B cell (primary cell): ENCODE results near the gene KCNIP1. TPM values are rescaled to one million over a fixed set of nuclear protein-coding genes. Genes with fewer than 3 reads are reported as not detected.

ENCODE experiments used
- ATAC-seq: fragments of 200-7000 bp; cut with Tn5 transposase; one replicate; pipeline ENCODE4 v1.10.0; 2021; ENCODE audit warnings: low read depth, mild to moderate bottlenecking, moderate number of reproducible peaks, moderate library complexity
- CTCF ChIA-PET: fragments of 350-600 bp; sonication (Branson Sonifier 250); formaldehyde crosslinking; loops from one replicate; lab custom pipeline; 2021; ENCODE audit warnings: antibody characterized with exemption, inconsistent platforms; lab: Charles Lee
- POLR2A ChIA-PET: fragments of 350-600 bp; sonication (Branson Sonifier 250); formaldehyde crosslinking; loops from one replicate; lab custom pipeline; 2021; ENCODE audit warnings: antibody characterized with exemption; lab: Charles Lee
- DNase-seq: peaks from one replicate; pipeline ENCODE4 v3.0.0; 2013
- H2AFZ ChIP-seq: 2 replicates; pipeline ENCODE4 v1.6.1; 2012; ENCODE audit warnings: mild to moderate bottlenecking, low read depth, low read length; ENCODE audit not compliant: insufficient read depth, poor library complexity, severe bottlenecking
- H3K27ac ChIP-seq, 2 donors: 1 replicate in 1 of 2; 2 replicates in 1 of 2; pipeline ENCODE4 v1.5.1; 2012 to 2013; ENCODE audit warnings: low read length in 2 of 2, mild to moderate bottlenecking in 2 of 2, moderate library complexity in 1 of 2
- H3K27me3 ChIP-seq, 4 experiments: fragments of 200-600 bp in 1 of 4; sonication (generic) in 1 of 4; replicated peaks in 1 of 4; 1 replicate in 2 of 4; 2 replicates in 2 of 4; pipeline versions ENCODE4 v1.6.1 to v1.7.0; 2013 to 2016; ENCODE audit warnings: low read length in 3 of 4, mild to moderate bottlenecking in 2 of 4, mixed read lengths in 1 of 4, moderate library complexity in 1 of 4; ENCODE audit not compliant: insufficient read depth in 4 of 4, control insufficient read depth in 3 of 4; ENCODE audit errors: control extremely low read depth in 1 of 4
- H3K36me3 ChIP-seq, 2 experiments: replicated peaks in 1 of 2; 1 replicate in 1 of 2; 2 replicates in 1 of 2; pipeline versions ENCODE4 v1.6.1 to v1.7.1; 2013; ENCODE audit warnings: low read length in 1 of 2; ENCODE audit not compliant: insufficient read depth in 2 of 2, control insufficient read depth in 1 of 2; ENCODE audit errors: control extremely low read depth in 1 of 2, extremely low read depth in 1 of 2
- H3K4me1 ChIP-seq, 2 donors: fragments of 200-600 bp in 1 of 2; sonication (generic) in 1 of 2; 1 replicate in 1 of 2; 2 replicates in 1 of 2; pipeline versions ENCODE4 v1.5.1 to v1.6.1; 2013 to 2017; ENCODE audit warnings: low read length in 2 of 2; ENCODE audit not compliant: control insufficient read depth in 2 of 2, insufficient read depth in 2 of 2
- H3K4me2 ChIP-seq: replicated peaks from 2 replicates; pipeline ENCODE3; 2012; ENCODE audit warnings: mild to moderate bottlenecking, low read depth, low read length; ENCODE audit not compliant: poor library complexity, severe bottlenecking
- H3K4me3 ChIP-seq, 5 experiments: fragments of 200-600 bp in 1 of 5; sonication (generic) in 1 of 5; 1 replicate in 3 of 5; 2 replicates in 2 of 5; pipeline versions ENCODE4 v1.5.1 to v1.7.0; 2011 to 2016; ENCODE audit warnings: low read length in 4 of 5, mild to moderate bottlenecking in 4 of 5, low read depth in 2 of 5, control low read depth in 1 of 5, moderate library complexity in 1 of 5; ENCODE audit not compliant: insufficient read depth in 1 of 5; ENCODE audit errors: control extremely low read depth in 1 of 5, extremely low read depth in 1 of 5
- H3K79me2 ChIP-seq: fragments of 200-600 bp; sonication (generic); one replicate; pipeline ENCODE4 v1.6.0; 2016; ENCODE audit warnings: low read length; ENCODE audit not compliant: control insufficient read depth, insufficient read depth
- H3K9ac ChIP-seq: fragments of 200-600 bp; sonication (generic); 2 replicates; pipeline ENCODE4 v1.6.1; 2017; ENCODE audit warnings: mild to moderate bottlenecking, low read length, moderate library complexity
- H3K9me3 ChIP-seq, 3 donors: one replicate each; pipeline versions ENCODE4 v1.6.1 to v1.7.1; 2013; ENCODE audit warnings: low read length in 2 of 3; ENCODE audit not compliant: control insufficient read depth in 2 of 3, insufficient read depth in 1 of 3; ENCODE audit errors: control extremely low read depth in 1 of 3
- H4K20me1 ChIP-seq: 2 replicates; pipeline ENCODE4 v1.6.0; 2012; ENCODE audit warnings: mild to moderate bottlenecking, low read length; ENCODE audit not compliant: insufficient read depth, control insufficient read depth, poor library complexity, severe bottlenecking
- H3K27ac Mint-ChIP-seq: one replicate; pipeline ENCODE4 v1.8.0; 2021; ENCODE audit warnings: mixed read lengths
- H3K27me3 Mint-ChIP-seq: one replicate; pipeline ENCODE4 v1.8.0; 2021; ENCODE audit warnings: mixed read lengths
- H3K4me1 Mint-ChIP-seq: one replicate; pipeline ENCODE4 v1.8.0; 2021; ENCODE audit warnings: mixed read lengths
- H3K4me3 Mint-ChIP-seq: one replicate; pipeline ENCODE4 v1.8.0; 2021; ENCODE audit warnings: mixed read lengths
- H3K9me3 Mint-ChIP-seq: one replicate; pipeline ENCODE4 v1.8.0; 2022; ENCODE audit warnings: mixed read lengths; ENCODE audit not compliant: insufficient read depth
- EZH2 ChIP-seq: IDR thresholded peaks from 2 replicates; pipeline ENCODE4 v1.6.1; 2012; ENCODE audit warnings: borderline replicate concordance, low read depth, mild to moderate bottlenecking, moderate library complexity, low read length; ENCODE audit not compliant: insufficient read depth, poor library complexity, severe bottlenecking
- WGBS: methylation state at CpG from one replicate; pipeline ENCODE4 v1.1.5; 2013; ENCODE audit warnings: missing lambda C conversion rate; ENCODE audit not compliant: insufficient coverage; 5-methylcytosine and 5-hydroxymethylcytosine counted together
- intact Hi-C: fragments of 100-400 bp; cut with micrococcal nuclease; formaldehyde crosslinking; loops from one replicate; pipeline ENCODE4 v1.10.0; 2022
- polyA plus RNA-seq: library from polyadenylated mRNA; depleted of rRNA; stranded (reverse); fragments of >200 nt; gene quantifications from 2 replicates; pipeline ENCODE4 v1.2.3, GENCODE V29; 2012
- total RNA-seq, 2 donors: library from RNA; stranded (reverse); fragments of 120-200 nt in 1 of 2; gene quantifications; 1 replicate in 1 of 2; 2 replicates in 1 of 2; pipeline versions ENCODE4 v1.2.3 to v1.2.4, GENCODE V29; 2013 to 2022
- TF ChIP-seq, protein P1 (sequence below): fragments of 200-600 bp; IDR thresholded peaks from one replicate; pipeline ENCODE4 v1.8.0; 2022; ENCODE audit warnings: antibody characterized with exemption, mild to moderate bottlenecking

Gene KCNIP1
- total and polyA plus RNA-seq, 2 donors (not counting 1 experiment from before 2014, with no cell fraction given) = not detected

GRCh38 chr5:170498811-170499351 lies 4.9 kb upstream of the KCNIP1 start:
- CTCF ChIA-PET = no interaction called here
- no peaks in the 10 kb centered on the region for H3K36me3 ChIP-seq
- no peak overlapping the region for H3K27ac ChIP-seq
- H3K79me2 ChIP-seq = no peaks in the 10 kb centered on the region
- no peaks in the 10 kb centered on the region for H3K4me1 ChIP-seq
- H3K27ac Mint-ChIP-seq = no peak overlapping the region
- no peak overlapping the region for H3K4me3 ChIP-seq
- H3K27me3 ChIP-seq = peaks cover 0 to 20% (median 3%) of the 10 kb centered on the region in 4 experiments
- TF ChIP-seq, protein P1, sequence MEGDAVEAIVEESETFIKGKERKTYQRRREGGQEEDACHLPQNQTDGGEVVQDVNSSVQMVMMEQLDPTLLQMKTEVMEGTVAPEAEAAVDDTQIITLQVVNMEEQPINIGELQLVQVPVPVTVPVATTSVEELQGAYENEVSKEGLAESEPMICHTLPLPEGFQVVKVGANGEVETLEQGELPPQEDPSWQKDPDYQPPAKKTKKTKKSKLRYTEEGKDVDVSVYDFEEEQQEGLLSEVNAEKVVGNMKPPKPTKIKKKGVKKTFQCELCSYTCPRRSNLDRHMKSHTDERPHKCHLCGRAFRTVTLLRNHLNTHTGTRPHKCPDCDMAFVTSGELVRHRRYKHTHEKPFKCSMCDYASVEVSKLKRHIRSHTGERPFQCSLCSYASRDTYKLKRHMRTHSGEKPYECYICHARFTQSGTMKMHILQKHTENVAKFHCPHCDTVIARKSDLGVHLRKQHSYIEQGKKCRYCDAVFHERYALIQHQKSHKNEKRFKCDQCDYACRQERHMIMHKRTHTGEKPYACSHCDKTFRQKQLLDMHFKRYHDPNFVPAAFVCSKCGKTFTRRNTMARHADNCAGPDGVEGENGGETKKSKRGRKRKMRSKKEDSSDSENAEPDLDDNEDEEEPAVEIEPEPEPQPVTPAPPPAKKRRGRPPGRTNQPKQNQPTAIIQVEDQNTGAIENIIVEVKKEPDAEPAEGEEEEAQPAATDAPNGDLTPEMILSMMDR = no peak
- TF ChIP-seq EZH2 = no peak
- no peak for ATAC-seq
- no peak overlapping the region for H2AFZ ChIP-seq
- H3K4me2 ChIP-seq = no peak overlapping the region
- H3K9ac ChIP-seq = no peak overlapping the region
- H3K9me3 Mint-ChIP-seq = no peaks in the 10 kb centered on the region
- H3K4me1 Mint-ChIP-seq = no peaks in the 10 kb centered on the region
- peaks cover 0 to 4% (median 3%) of the 10 kb centered on the region in 3 donors for H3K9me3 ChIP-seq
- WGBS = 71% methylated on average over 3 of the region's 5 CpGs
- intact Hi-C loops = no loop called here
- H4K20me1 ChIP-seq = no peaks in the 10 kb centered on the region
- POLR2A ChIA-PET = no interaction called here
- peaks cover 56% of the 10 kb centered on the region for H3K27me3 Mint-ChIP-seq
- DNase-seq = no peak
- H3K4me3 Mint-ChIP-seq = no peak overlapping the region

GRCh38 chr5:170499621-170500020 lies 4.2 kb upstream of the KCNIP1 start:
- H3K27me3 ChIP-seq = peaks cover 0 to 25% (median 3%) of the 10 kb centered on the region in 4 experiments
- no peaks in the 10 kb centered on the region for H3K79me2 ChIP-seq
- H3K4me2 ChIP-seq = no peak overlapping the region
- ChIA-PET CTCF (no interaction called here), POLR2A (no interaction called here)
- H3K36me3 ChIP-seq = no peaks in the 10 kb centered on the region
- H3K27ac ChIP-seq = no peak overlapping the region
- TF ChIP-seq, protein P1 = no peak
- no peak for TF ChIP-seq EZH2
- H3K9ac ChIP-seq = no peak overlapping the region
- no peak overlapping the region for H3K4me3 ChIP-seq
- Mint-ChIP-seq H3K4me1 (no peaks in the 10 kb centered on the region), H3K27me3 (peaks cover 52% of the 10 kb centered on the region), H3K27ac (no peak overlapping the region), H3K9me3 (no peaks in the 10 kb centered on the region), H3K4me3 (no peak overlapping the region)
- no peaks in the 10 kb centered on the region for H4K20me1 ChIP-seq
- 100% methylated on average over 2 of the region's 2 CpGs for WGBS
- H3K9me3 ChIP-seq = peaks cover 0 to 4% (median 3%) of the 10 kb centered on the region in 3 donors
- H3K4me1 ChIP-seq = no peaks in the 10 kb centered on the region
- H2AFZ ChIP-seq = no peak overlapping the region
- no peak for DNase-seq
- intact Hi-C loops = no loop called here
- ATAC-seq = no peak
